Epidermal melanocyte (primary cell): Measurements from ENCODE around the gene RBM20.
A peak's percentile ranks its signal among the peaks of the same experiment; 100 is the strongest.
"Not testable (repeated sequence)": the region's sequence is repeated elsewhere in the genome, so short reads cannot be mapped to it uniquely, and the experiment has no call there.

Source experiments
- DNase-seq: peaks from one replicate; pipeline ENCODE4 v3.0.0; 2011; ENCODE audit warnings: low spot score; ENCODE audit not compliant: insufficient read length

Gene RBM20

GRCh38 chr10:110867011-110867806 is 223.1 kb downstream of the RBM20 start:
- not testable (repeated sequence) for DNase-seq

- no peak for DNase-seq
These were observed 223.8 kb downstream of the RBM20 start for GRCh38 chr10:110867807-110868465.

GRCh38 chr10:110868981-110869380 is 224.8 kb downstream of the RBM20 start:
- DNase-seq = no peak

GRCh38 chr10:110870823-110871297 is 226.7 kb downstream of the RBM20 start:
- DNase-seq = no peak

- DNase-seq = peak; percentile 59
These were observed 227.4 kb downstream of the RBM20 start, which contains the start of gene PDCD4 for GRCh38 chr10:110871298-110872084. Gene PDCD4, plus strand, starts transcription at chr10:110871928. Its CDS starts 4,100 bp downstream, at chr10:110876028.

- no peak for DNase-seq
These were observed 228.2 kb downstream of the RBM20 start for GRCh38 chr10:110872145-110872983.

GRCh38 chr10:110872984-110873923 is 229.1 kb downstream of the RBM20 start:
- no peak for DNase-seq

GRCh38 chr10:110873951-110874350 is 229.8 kb downstream of the RBM20 start:
- DNase-seq = no peak

GRCh38 chr10:110876000-110876399 is 231.9 kb downstream of the RBM20 start:
- DNase-seq = no peak

- DNase-seq = no peak
These were observed 232.7 kb downstream of the RBM20 start for GRCh38 chr10:110876788-110877187.

- no peak for DNase-seq
These were observed 235.9 kb downstream of the RBM20 start for GRCh38 chr10:110880012-110880411.

- no peak for DNase-seq
These were observed 237.1 kb downstream of the RBM20 start for GRCh38 chr10:110881247-110881646.

GRCh38 chr10:110881905-110882304 is 237.8 kb downstream of the RBM20 start:
- no peak for DNase-seq

GRCh38 chr10:110883924-110884323 is 239.8 kb downstream of the RBM20 start:
- no peak for DNase-seq

- DNase-seq = no peak
These were observed 242.0 kb downstream of the RBM20 start for GRCh38 chr10:110885932-110886674.

- DNase-seq = no peak
These were observed 243.4 kb downstream of the RBM20 start for GRCh38 chr10:110887560-110887959.
